ENCODE results near the gene CYP21A2. TPM values are rescaled to one million over a fixed set of nuclear protein-coding genes. Genes with fewer than 3 reads are reported as not detected.

The CYP21A2 gene
- total RNA-seq, 1 experiment from 2014 or later = not detected

GRCh38 chr6:32086661-32087573, 48.7 kb downstream of the CYP21A2 start:
- DNase-seq (ENCODE audit: low read depth, low spot score) = no peak
- in situ Hi-C loops (cut with HindIII; ENCODE audit: low pct_unique_long_range_greater_than_20kb, low sequenced_read_pairs) = no loop called here

- in situ Hi-C loops (cut with HindIII; ENCODE audit: low pct_unique_long_range_greater_than_20kb, low sequenced_read_pairs) = no loop called here
- DNase-seq (ENCODE audit: low read depth, low spot score) = peak; percentile 56
These were observed 49.6 kb downstream of the CYP21A2 start for GRCh38 chr6:32087574-32088486.

GRCh38 chr6:32088487-32089049, 50.4 kb downstream of the CYP21A2 start:
- DNase-seq (ENCODE audit: low read depth, low spot score) = no peak
- in situ Hi-C loops (cut with HindIII; ENCODE audit: low pct_unique_long_range_greater_than_20kb, low sequenced_read_pairs) = no loop called here

- no peak for DNase-seq (ENCODE audit: low read depth, low spot score)
- in situ Hi-C loops (cut with HindIII; ENCODE audit: low pct_unique_long_range_greater_than_20kb, low sequenced_read_pairs) = no loop called here
These were observed 51.0 kb downstream of the CYP21A2 start for GRCh38 chr6:32089082-32089828.

Small RNA genes within 50 kb of the gene (small RNA-seq; reads per million reads assigned to genes)
- gene RNA5SP206 = 0.02 to 0.10 reads per million in 2 experiments

Other genes with a start within 250 kb of the CYP21A2 start
- 38.9 and 53.0 TPM in 2 replicates for gene VARS1, start 242.7 kb upstream of the CYP21A2 start, total RNA-seq (2014; rRNA removed; shearing (Covaris generic))
- gene LSM2, start 231.4 kb upstream of the CYP21A2 start, total RNA-seq (2014; rRNA removed; shearing (Covaris generic)) = 45.6 and 47.0 TPM in 2 replicates
- 0.29 TPM in 2 replicates for gene HSPA1L, start 223.1 kb upstream of the CYP21A2 start, total RNA-seq (2014; rRNA removed; shearing (Covaris generic))
- 7.1 and 8.2 TPM in 2 replicates for gene HSPA1A, start 222.9 kb upstream of the CYP21A2 start, total RNA-seq (2014; rRNA removed; shearing (Covaris generic))
- 104 TPM in 2 replicates for gene HSPA1B, start 210.7 kb upstream of the CYP21A2 start, total RNA-seq (2014; rRNA removed; shearing (Covaris generic))
- gene NEU1, start 175.6 kb upstream of the CYP21A2 start, total RNA-seq (2014; rRNA removed; shearing (Covaris generic)) = 213 and 215 TPM in 2 replicates
- gene SLC44A4, start 159.4 kb upstream of the CYP21A2 start, total RNA-seq (2014; rRNA removed; shearing (Covaris generic)) = not detected in 2 replicates
- gene EHMT2, start 140.7 kb upstream of the CYP21A2 start, total RNA-seq (2014; rRNA removed; shearing (Covaris generic)) = 39.4 and 47.7 TPM in 2 replicates
- gene ZBTB12, start 136.3 kb upstream of the CYP21A2 start, total RNA-seq (2014; rRNA removed; shearing (Covaris generic)) = 1.3 and 2.2 TPM in 2 replicates
- 9.4 and 10.1 TPM in 2 replicates for gene C2, start 110.7 kb upstream of the CYP21A2 start, total RNA-seq (2014; rRNA removed; shearing (Covaris generic))
- not detected in 2 replicates for gene CFB, start 92.3 kb upstream of the CYP21A2 start, total RNA-seq (2014; rRNA removed; shearing (Covaris generic))
- 81.9 and 91.0 TPM in 2 replicates for gene NELFE, start 79.4 kb upstream of the CYP21A2 start, total RNA-seq (2014; rRNA removed; shearing (Covaris generic))
- gene SKIC2, start 79.2 kb upstream of the CYP21A2 start, total RNA-seq (2014; rRNA removed; shearing (Covaris generic)) = 21.4 and 28.3 TPM in 2 replicates
- gene DXO, start 66.3 kb upstream of the CYP21A2 start, total RNA-seq (2014; rRNA removed; shearing (Covaris generic)) = 5.2 and 9.2 TPM in 2 replicates
- gene C4A, start 56.4 kb upstream of the CYP21A2 start, total RNA-seq (2014; rRNA removed; shearing (Covaris generic)) = 1.6 and 2.2 TPM in 2 replicates
- 0.45 and 2.2 TPM in 2 replicates for gene C4B, start 23.6 kb upstream of the CYP21A2 start, total RNA-seq (2014; rRNA removed; shearing (Covaris generic))
- 0.37 TPM in 1 of 2 replicates, not detected in the other for gene TNXB, start 70.9 kb downstream of the CYP21A2 start, total RNA-seq (2014; rRNA removed; shearing (Covaris generic))
- gene ATF6B, start 89.8 kb downstream of the CYP21A2 start, total RNA-seq (2014; rRNA removed; shearing (Covaris generic)) = 15.1 and 15.3 TPM in 2 replicates
- 8.1 and 8.7 TPM in 2 replicates for gene FKBPL, start 91.9 kb downstream of the CYP21A2 start, total RNA-seq (2014; rRNA removed; shearing (Covaris generic))
- gene PRRT1, start 113.5 kb downstream of the CYP21A2 start, total RNA-seq (2014; rRNA removed; shearing (Covaris generic)) = 0.16 and 0.21 TPM in 2 replicates
- gene PPT2, start 115.7 kb downstream of the CYP21A2 start, total RNA-seq (2014; rRNA removed; shearing (Covaris generic)) = 73.5 and 109 TPM in 2 replicates
- 11.4 and 15.0 TPM in 2 replicates for gene EGFL8, start 126.2 kb downstream of the CYP21A2 start, total RNA-seq (2014; rRNA removed; shearing (Covaris generic))
- 77.8 and 85.2 TPM in 2 replicates for gene AGPAT1, start 137.7 kb downstream of the CYP21A2 start, total RNA-seq (2014; rRNA removed; shearing (Covaris generic))
- gene RNF5, start 140.0 kb downstream of the CYP21A2 start, total RNA-seq (2014; rRNA removed; shearing (Covaris generic)) = 23.9 and 29.5 TPM in 2 replicates
- 0.35 and 0.85 TPM in 2 replicates for gene AGER, start 145.8 kb downstream of the CYP21A2 start, total RNA-seq (2014; rRNA removed; shearing (Covaris generic))
- 16.7 and 17.7 TPM in 2 replicates for gene PBX2, start 151.8 kb downstream of the CYP21A2 start, total RNA-seq (2014; rRNA removed; shearing (Covaris generic))
- gene GPSM3, start 154.2 kb downstream of the CYP21A2 start, total RNA-seq (2014; rRNA removed; shearing (Covaris generic)) = 3.3 and 5.4 TPM in 2 replicates
- gene NOTCH4, start 185.7 kb downstream of the CYP21A2 start, total RNA-seq (2014; rRNA removed; shearing (Covaris generic)) = 1.7 TPM in 2 replicates